OCI-LY3 (cell line): ENCODE measurements around the gene PSEN1.
"Not testable (repeated sequence)": the region's sequence is repeated elsewhere in the genome, so short reads cannot be mapped to it uniquely, and the experiment has no call there.

Source experiments
- H2AFZ ChIP-seq: fragments of 200-600, 300-600 bp; shearing (Covaris generic); 2 replicates; pipeline ENCODE4 v1.6.0; 2014; ENCODE audit warnings: antibody characterized with exemption, low read depth, low read length
- H3K27ac ChIP-seq: fragments of 200-600, 300-600 bp; sonication (generic); 2 replicates; pipeline ENCODE4 v1.5.1; 2014; ENCODE audit warnings: mild to moderate bottlenecking, low read length, moderate library complexity, mixed read lengths
- H3K27me3 ChIP-seq: fragments of 200-600, 300-600 bp; sonication (generic); 2 replicates; pipeline ENCODE4 v1.6.1; 2014; ENCODE audit warnings: low read depth, low read length, mixed read lengths
- H3K36me3 ChIP-seq: fragments of 200-600, 300-600 bp; sonication (generic); replicated peaks from 2 replicates; pipeline ENCODE3; 2014; ENCODE audit warnings: low read depth, low read length, mixed read lengths
- H3K4me1 ChIP-seq: fragments of 300-600, 200-600 bp; sonication (generic); 2 replicates; pipeline ENCODE4 v1.6.1; 2014; ENCODE audit warnings: low read length, mixed read lengths
- H3K4me2 ChIP-seq: fragments of 200-600, 300-600 bp; sonication (generic); 2 replicates; pipeline ENCODE4 v1.6.1; 2014; ENCODE audit warnings: low read length, mixed read lengths
- H3K4me3 ChIP-seq: fragments of 300-600, 200-600 bp; sonication (generic); 2 replicates; pipeline ENCODE4 v1.5.1; 2014; ENCODE audit warnings: antibody characterized with exemption, mild to moderate bottlenecking, low read length, moderate library complexity
- H3K79me2 ChIP-seq: fragments of 300-600, 200-600 bp; shearing (Covaris generic); 2 replicates; pipeline ENCODE4 v1.6.1; 2014; ENCODE audit warnings: mild to moderate bottlenecking, low read length, mixed read lengths
- H3K9ac ChIP-seq: fragments of 300-600, 200-600 bp; shearing (Covaris generic); 2 replicates; pipeline ENCODE4 v1.6.0; 2014; ENCODE audit warnings: mild to moderate bottlenecking, low read length, moderate library complexity
- H3K9me3 ChIP-seq: fragments of 200-600, 300-600 bp; shearing (Covaris generic); 2 replicates; pipeline ENCODE4 v1.6.1; 2014; ENCODE audit warnings: low read length, mixed read lengths; ENCODE audit not compliant: insufficient read depth
- H4K20me1 ChIP-seq: fragments of 200-600, 300-600 bp; sonication (generic); 2 replicates; pipeline ENCODE4 v1.6.1; 2016; ENCODE audit warnings: low read length, mixed read lengths; ENCODE audit not compliant: insufficient read depth
- CTCF ChIP-seq: fragments of 200-600, 300-600 bp; sonication (generic); IDR thresholded peaks from 2 replicates; pipeline ENCODE4 v1.5.1; 2014; ENCODE audit warnings: antibody characterized with exemption, low read length, low read depth
- EZH2phosphoT487 ChIP-seq: fragments of 200-600 bp; shearing (Covaris generic); IDR thresholded peaks from 2 replicates; pipeline ENCODE4 v1.6.1; 2018; ENCODE audit warnings: antibody characterized with exemption, mixed run types, low read depth

Gene PSEN1

GRCh38 chr14:73168274-73168673, 32.0 kb downstream of the PSEN1 start:
- H3K27ac ChIP-seq = no peak overlapping the region
- peaks cover 23% of the 10 kb centered on the region for H3K36me3 ChIP-seq
- TF ChIP-seq CTCF (no peak), EZH2phosphoT487 (no peak)
- no peak overlapping the region for H3K9ac ChIP-seq
- no peaks in the 10 kb centered on the region; the same call in 1 of the 2 replicates for H4K20me1 ChIP-seq
- H3K9me3 ChIP-seq = no peaks in the 10 kb centered on the region
- H3K4me2 ChIP-seq = no peak overlapping the region
- H3K4me3 ChIP-seq = no peak overlapping the region
- H2AFZ ChIP-seq = no peak overlapping the region
- H3K27me3 ChIP-seq = no peaks in the 10 kb centered on the region
- H3K79me2 ChIP-seq = no peaks in the 10 kb centered on the region
- no peaks in the 10 kb centered on the region for H3K4me1 ChIP-seq

GRCh38 chr14:73168691-73169090, 32.4 kb downstream of the PSEN1 start:
- no peaks in the 10 kb centered on the region for H3K9me3 ChIP-seq
- H2AFZ ChIP-seq = no peak overlapping the region
- H3K9ac ChIP-seq = no peak overlapping the region
- H3K27me3 ChIP-seq = no peaks in the 10 kb centered on the region
- no peak overlapping the region for H3K27ac ChIP-seq
- H4K20me1 ChIP-seq = no peaks in the 10 kb centered on the region; the same call in 1 of the 2 replicates
- H3K4me1 ChIP-seq = no peaks in the 10 kb centered on the region
- TF ChIP-seq EZH2phosphoT487 (no peak), CTCF (no peak)
- H3K4me3 ChIP-seq = no peak overlapping the region
- H3K36me3 ChIP-seq = peaks cover 24% of the 10 kb centered on the region
- no peak overlapping the region for H3K4me2 ChIP-seq
- H3K79me2 ChIP-seq = no peaks in the 10 kb centered on the region

GRCh38 chr14:73169855-73170254, 33.5 kb downstream of the PSEN1 start:
- H3K4me3 ChIP-seq, H3K9me3 ChIP-seq, H3K9ac ChIP-seq, H3K27me3 ChIP-seq, H3K27ac ChIP-seq, H3K4me1 ChIP-seq, H2AFZ ChIP-seq, H3K4me2 ChIP-seq, H4K20me1 ChIP-seq, H3K79me2 ChIP-seq: not testable (repeated sequence)
- peaks cover 25% of the 10 kb centered on the region for H3K36me3 ChIP-seq

- Histone ChIP-seq H3K4me1 (no peaks in the 10 kb centered on the region), H3K4me3 (no peak overlapping the region), H4K20me1 (no peaks in the 10 kb centered on the region; the same call in 1 of the 2 replicates), H3K79me2 (no peaks in the 10 kb centered on the region), H3K36me3 (peaks cover 26% of the 10 kb centered on the region), H3K27ac (no peak overlapping the region), H3K4me2 (no peak overlapping the region), H2AFZ (no peak overlapping the region), H3K27me3 (no peaks in the 10 kb centered on the region), H3K9ac (no peak overlapping the region), H3K9me3 (no peaks in the 10 kb centered on the region)
- TF ChIP-seq CTCF = no peak
- no peak for TF ChIP-seq EZH2phosphoT487
Measured at GRCh38 chr14:73170686-73171085, 34.4 kb downstream of the PSEN1 start.

GRCh38 chr14:73172500-73172899, 36.2 kb downstream of the PSEN1 start:
- H3K79me2 ChIP-seq = no peaks in the 10 kb centered on the region
- H3K9ac ChIP-seq = no peak overlapping the region
- H3K9me3 ChIP-seq = no peaks in the 10 kb centered on the region
- no peak overlapping the region for H3K4me2 ChIP-seq
- no peak overlapping the region for H2AFZ ChIP-seq
- no peak for TF ChIP-seq EZH2phosphoT487
- TF ChIP-seq CTCF = no peak
- no peaks in the 10 kb centered on the region for H3K4me1 ChIP-seq
- H3K27ac ChIP-seq = no peak overlapping the region
- no peak overlapping the region for H3K4me3 ChIP-seq
- no peaks in the 10 kb centered on the region; the same call in 1 of the 2 replicates for H4K20me1 ChIP-seq
- no peaks in the 10 kb centered on the region for H3K27me3 ChIP-seq
- peaks cover 30% of the 10 kb centered on the region for H3K36me3 ChIP-seq
